Upper lobe of right lung (tissue), 1 donor: ENCODE data around the gene RNF223. TPM values are rescaled to one million over a fixed set of nuclear protein-coding genes. Genes with fewer than 3 reads are reported as not detected.

Experiments used
- ATAC-seq: fragments of 200-7000 bp; cut with Tn5 transposase; one replicate; pipeline ENCODE4 v1.9.1; 2020; ENCODE audit warnings: mild to moderate bottlenecking, moderate library complexity
- DNase-seq: peaks from one replicate; pipeline ENCODE4 v3.0.0-alpha.2; 2020
- H3K27ac ChIP-seq: fragments of 200-600 bp; one replicate; pipeline ENCODE4 v1.8.0; 2022
- H3K27me3 ChIP-seq: fragments of 200-600 bp; one replicate; pipeline ENCODE4 v1.8.0; 2022; ENCODE audit warnings: mild to moderate bottlenecking
- H3K36me3 ChIP-seq: fragments of 200-600 bp; one replicate; pipeline ENCODE4 v1.8.0; 2022
- H3K4me1 ChIP-seq: fragments of 200-600 bp; one replicate; pipeline ENCODE4 v1.8.0; 2022
- H3K4me3 ChIP-seq: fragments of 200-600 bp; one replicate; pipeline ENCODE4 v1.8.0; 2022; ENCODE audit warnings: mild to moderate bottlenecking
- H3K9me3 ChIP-seq: fragments of 200-600 bp; one replicate; pipeline ENCODE4 v1.8.0; 2022
- intact Hi-C: fragments of 100-400 bp; cut with DNase I; formaldehyde crosslinking; loops from one replicate; pipeline ENCODE4 v1.11.0; 2022
- total RNA-seq: library from RNA; stranded (reverse); fragmentation: NEBNext Ultra II Directional; extraction: Animal tissue kit (Norgen Biotek cat#: 25700); gene quantifications from one replicate; pipeline ENCODE4 v1.2.1, GENCODE V29; 2021
- TF ChIP-seq, protein P1 (sequence below): fragments of 200-600 bp; IDR thresholded peaks from one replicate; pipeline ENCODE4 v1.8.0; 2022; ENCODE audit warnings: antibody characterized with exemption
- donor health status: DM: no; HTN: yes; CAD: no; lungs with severe emphysema.

Gene RNF223
- total RNA-seq, 1 donor from 2014 or later, result 0.55 TPM

DNA sequence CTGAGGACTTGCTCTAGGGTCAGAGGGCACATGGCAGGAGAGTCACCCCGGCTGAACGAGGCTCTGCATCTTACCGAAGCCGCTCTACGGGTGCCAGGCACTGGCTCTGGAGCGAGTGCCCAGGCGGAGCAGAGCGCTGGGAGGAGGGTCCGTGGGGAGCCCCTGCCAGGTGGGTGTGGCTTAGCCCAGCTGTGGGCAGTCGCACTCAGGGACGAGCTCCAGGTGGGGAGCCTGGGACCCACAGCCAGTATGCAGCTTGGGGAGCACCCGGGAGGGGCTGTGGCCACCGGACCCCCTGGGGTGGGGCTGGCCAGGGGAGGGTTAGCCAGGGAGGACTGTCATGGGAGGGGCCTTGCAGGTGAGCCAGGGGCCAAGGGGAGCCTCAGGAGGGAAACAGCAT lies 50.4 kb downstream of the RNF223 start:
- ATAC-seq (no peak), DNase-seq (no peak)
- no peak overlapping the region for H3K4me3 ChIP-seq
- TF ChIP-seq, protein P1, sequence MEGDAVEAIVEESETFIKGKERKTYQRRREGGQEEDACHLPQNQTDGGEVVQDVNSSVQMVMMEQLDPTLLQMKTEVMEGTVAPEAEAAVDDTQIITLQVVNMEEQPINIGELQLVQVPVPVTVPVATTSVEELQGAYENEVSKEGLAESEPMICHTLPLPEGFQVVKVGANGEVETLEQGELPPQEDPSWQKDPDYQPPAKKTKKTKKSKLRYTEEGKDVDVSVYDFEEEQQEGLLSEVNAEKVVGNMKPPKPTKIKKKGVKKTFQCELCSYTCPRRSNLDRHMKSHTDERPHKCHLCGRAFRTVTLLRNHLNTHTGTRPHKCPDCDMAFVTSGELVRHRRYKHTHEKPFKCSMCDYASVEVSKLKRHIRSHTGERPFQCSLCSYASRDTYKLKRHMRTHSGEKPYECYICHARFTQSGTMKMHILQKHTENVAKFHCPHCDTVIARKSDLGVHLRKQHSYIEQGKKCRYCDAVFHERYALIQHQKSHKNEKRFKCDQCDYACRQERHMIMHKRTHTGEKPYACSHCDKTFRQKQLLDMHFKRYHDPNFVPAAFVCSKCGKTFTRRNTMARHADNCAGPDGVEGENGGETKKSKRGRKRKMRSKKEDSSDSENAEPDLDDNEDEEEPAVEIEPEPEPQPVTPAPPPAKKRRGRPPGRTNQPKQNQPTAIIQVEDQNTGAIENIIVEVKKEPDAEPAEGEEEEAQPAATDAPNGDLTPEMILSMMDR, result no peak
- intact Hi-C loops, result no loop called here
- no peaks in the 10 kb centered on the region for H3K36me3 ChIP-seq
- H3K4me1 ChIP-seq, result peaks cover 32% of the 10 kb centered on the region
- H3K27me3 ChIP-seq, result no peaks in the 10 kb centered on the region
- H3K27ac ChIP-seq, result no peak overlapping the region
- no peaks in the 10 kb centered on the region for H3K9me3 ChIP-seq

DNA sequence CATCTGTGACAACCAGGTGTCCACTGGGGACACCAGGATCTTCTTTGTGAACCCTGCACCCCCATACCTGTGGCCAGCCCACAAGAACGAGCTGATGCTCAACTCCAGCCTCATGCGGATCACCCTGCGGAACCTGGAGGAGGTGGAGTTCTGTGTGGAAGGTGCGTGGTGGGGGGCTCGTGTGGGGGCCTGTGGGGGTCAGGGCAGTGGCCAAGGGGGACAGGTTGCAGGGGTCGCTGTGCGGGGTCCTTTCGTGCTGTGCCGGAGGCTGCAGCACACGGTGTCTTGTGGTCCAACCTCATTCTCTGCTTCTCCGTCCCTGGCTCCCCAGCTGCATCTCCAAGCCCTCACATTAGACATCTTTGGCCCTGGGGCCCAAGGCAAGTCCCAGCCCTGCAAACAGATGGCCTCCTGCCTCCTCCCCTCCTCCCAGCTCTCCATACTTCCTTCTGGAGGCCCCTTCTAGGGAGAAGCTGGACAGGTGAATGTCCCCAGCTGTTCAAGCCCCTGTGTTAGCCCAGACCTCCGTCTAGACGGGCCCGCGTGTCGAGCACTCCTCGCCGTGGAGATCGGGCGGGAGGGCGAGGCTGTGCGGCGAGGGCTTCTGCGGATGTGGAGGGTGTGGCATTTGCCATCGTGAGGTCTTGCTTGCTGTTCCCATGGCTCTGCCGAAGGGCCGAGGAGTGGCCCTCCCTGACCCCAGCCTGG lies 51.6 kb downstream of the RNF223 start:
- ATAC-seq (no peak), DNase-seq (no peak)
- H3K27ac ChIP-seq, result no peak overlapping the region
- no peaks in the 10 kb centered on the region for H3K9me3 ChIP-seq
- H3K4me1 ChIP-seq, result peaks cover 32% of the 10 kb centered on the region
- intact Hi-C loops, result no loop called here
- no peaks in the 10 kb centered on the region for H3K36me3 ChIP-seq
- no peaks in the 10 kb centered on the region for H3K27me3 ChIP-seq
- TF ChIP-seq, protein P1, result no peak
- no peak overlapping the region for H3K4me3 ChIP-seq

DNA sequence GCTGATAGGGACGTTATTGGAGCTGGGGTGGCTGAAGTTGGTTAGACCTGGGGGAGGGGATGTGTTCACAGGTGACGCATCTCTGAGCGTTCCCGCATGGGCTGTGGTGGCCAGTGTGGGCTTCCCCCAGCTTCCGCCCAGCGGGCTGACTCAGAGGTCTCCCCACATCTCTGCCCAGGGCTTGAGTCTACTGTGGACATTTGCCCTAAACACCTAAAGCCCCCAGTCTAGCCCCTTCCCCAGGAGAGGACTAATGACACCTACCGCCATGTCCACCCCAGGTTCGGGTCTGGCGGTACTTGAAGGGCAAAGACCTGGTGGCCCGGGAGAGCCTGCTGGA lies 52.2 kb downstream of the RNF223 start:
- Histone ChIP-seq H3K27ac (no peak overlapping the region), H3K4me3 (no peak overlapping the region)
- no peak for DNase-seq

DNA sequence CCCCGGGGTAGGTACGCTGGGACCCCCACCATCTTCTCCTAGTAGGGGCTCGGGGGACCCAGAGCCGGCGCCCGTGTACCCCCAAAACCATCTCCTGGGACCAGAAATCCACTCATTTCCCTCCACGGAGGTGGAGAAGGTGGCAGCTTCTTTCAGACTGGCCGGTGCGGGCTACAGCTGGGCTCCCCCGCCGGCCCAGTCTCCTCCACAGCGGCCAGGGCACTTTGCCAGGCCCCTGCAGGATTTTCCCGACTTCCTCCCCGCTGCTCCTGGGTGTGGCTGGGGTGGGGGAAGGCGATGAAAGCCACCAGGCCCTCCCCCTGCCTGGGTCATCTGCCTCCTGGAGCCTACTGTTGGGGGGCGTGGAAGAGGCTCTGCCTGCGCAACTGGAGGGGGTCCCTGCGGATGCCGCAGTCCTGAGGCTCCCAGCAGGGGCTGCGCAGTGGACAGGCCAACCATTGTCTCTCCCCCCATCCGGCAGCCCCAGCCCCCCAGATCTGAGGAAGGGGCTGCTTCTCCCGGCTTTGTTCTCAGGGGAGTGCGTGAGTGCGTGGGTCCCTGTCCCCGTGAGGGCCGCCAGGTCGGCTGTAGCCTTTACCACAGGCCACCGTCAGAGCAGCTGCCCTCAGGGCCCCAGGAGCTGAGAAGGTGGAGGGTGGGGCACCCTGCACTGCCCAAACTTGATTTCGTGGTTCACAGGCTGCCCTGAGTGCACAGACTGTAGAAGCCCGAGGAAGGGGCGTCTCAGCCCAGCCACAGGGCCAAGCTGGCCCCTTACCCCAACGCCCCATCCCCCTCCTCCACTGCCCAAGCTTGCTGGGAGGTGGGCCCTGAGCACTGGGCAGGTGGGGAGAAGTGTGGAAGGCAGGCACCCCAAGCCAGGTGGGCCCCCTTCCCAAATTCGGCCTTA lies 52.8 kb downstream of the RNF223 start:
- peak overlapping the region; percentile 59 for H3K27ac ChIP-seq
- intact Hi-C loops, result no loop called here

More for the DNA sequence above, 52.2 kb downstream of the RNF223 start:
- no peak for ATAC-seq
- H3K4me1 ChIP-seq, result peaks cover 32% of the 10 kb centered on the region
- TF ChIP-seq, protein P1, result no peak
- H3K27me3 ChIP-seq, result no peaks in the 10 kb centered on the region
- intact Hi-C loops, result no loop called here
- no peaks in the 10 kb centered on the region for H3K9me3 ChIP-seq
- no peaks in the 10 kb centered on the region for H3K36me3 ChIP-seq

More for the DNA sequence above, 52.8 kb downstream of the RNF223 start:
- peak; percentile 88 for DNase-seq
- H3K9me3 ChIP-seq, result no peaks in the 10 kb centered on the region
- TF ChIP-seq, protein P1, result no peak
- no peaks in the 10 kb centered on the region for H3K36me3 ChIP-seq
- peak overlapping the region; percentile 63 for H3K4me3 ChIP-seq
- no peaks in the 10 kb centered on the region for H3K27me3 ChIP-seq
- peaks cover 32% of the 10 kb centered on the region for H3K4me1 ChIP-seq
- peak; percentile 19 for ATAC-seq

Other genes with a start within 250 kb of the RNF223 start
- 6.0 TPM for gene SAMD11, start 150.4 kb downstream of the RNF223 start, total RNA-seq
- gene NOC2L, start 115.0 kb downstream of the RNF223 start, total RNA-seq, result 54.5 TPM
- 17.0 TPM for gene KLHL17, start 113.7 kb downstream of the RNF223 start, total RNA-seq
- gene PLEKHN1, start 107.8 kb downstream of the RNF223 start, total RNA-seq, result 2.1 TPM
- 0.35 TPM for gene PERM1, start 92.2 kb downstream of the RNF223 start, total RNA-seq
- 26.8 TPM for gene HES4, start 74.2 kb downstream of the RNF223 start, total RNA-seq
- gene ISG15, start 60.8 kb downstream of the RNF223 start, total RNA-seq, result 93.6 TPM
- 135 TPM for gene AGRN, start 54.2 kb downstream of the RNF223 start, total RNA-seq
- gene C1orf159, start 41.8 kb upstream of the RNF223 start, total RNA-seq, result 9.7 TPM
- not detected for gene TTLL10, start 99.6 kb upstream of the RNF223 start, total RNA-seq
- 0.98 TPM for gene TNFRSF18, start 132.3 kb upstream of the RNF223 start, total RNA-seq
- gene TNFRSF4, start 139.8 kb upstream of the RNF223 start, total RNA-seq, result 7.7 TPM
- gene SDF4, start 157.7 kb upstream of the RNF223 start, total RNA-seq, result 132 TPM
- 16.7 TPM for gene B3GALT6, start 157.9 kb upstream of the RNF223 start, total RNA-seq
- gene C1QTNF12, start 172.4 kb upstream of the RNF223 start, total RNA-seq, result 2.6 TPM
- 52.5 TPM for gene UBE2J2, start 199.5 kb upstream of the RNF223 start, total RNA-seq
- gene SCNN1D, start 206.1 kb upstream of the RNF223 start, total RNA-seq, result 3.6 TPM
- 55.2 TPM for gene ACAP3, start 233.6 kb upstream of the RNF223 start, total RNA-seq
- gene PUSL1, start 234.3 kb upstream of the RNF223 start, total RNA-seq, result 14.2 TPM